ENCODE results near the gene SFI1.

SFI1 gene

DNA sequence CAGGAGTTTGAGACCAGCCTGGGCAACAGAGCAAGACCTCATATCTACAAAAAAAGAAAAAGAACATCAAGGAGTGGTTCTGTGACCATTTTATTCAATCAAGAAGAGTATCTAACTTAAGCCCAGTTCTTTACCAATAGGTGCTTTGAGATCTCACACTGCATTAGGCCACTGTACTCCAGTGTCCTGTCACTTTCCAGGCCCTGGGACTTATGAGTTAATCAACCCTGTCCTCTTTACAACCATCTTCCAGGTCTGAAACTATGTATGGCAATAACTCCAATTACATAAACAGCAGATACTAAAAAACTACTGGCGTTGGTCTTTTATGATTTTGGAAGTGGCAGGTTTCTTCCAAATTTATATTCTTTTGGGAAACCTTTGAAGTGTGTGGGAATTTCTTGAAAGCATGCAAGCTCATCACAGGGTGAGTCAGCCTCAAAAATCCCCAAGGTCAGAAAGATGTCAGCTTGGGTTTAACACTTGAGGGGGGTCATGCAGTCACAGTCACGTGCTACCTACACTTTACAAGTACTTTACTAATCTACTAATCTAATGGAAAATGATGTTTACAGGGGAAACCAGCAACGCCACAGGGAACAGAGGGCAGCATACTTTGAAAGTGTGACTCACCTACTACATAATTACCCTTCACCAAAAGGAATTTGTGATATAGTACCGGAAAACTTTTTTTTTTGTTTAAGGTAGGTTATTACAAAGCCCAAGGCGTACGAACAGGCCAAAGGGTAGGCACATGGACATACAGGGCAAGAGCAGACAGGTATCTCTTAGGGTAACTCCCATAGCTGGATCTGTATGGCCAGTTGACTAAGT, 150.1 kb downstream of the SFI1 start:
- peak; percentile 62 for DNase-seq

- DNase-seq, result no peak
These were observed 150.7 kb downstream of the SFI1 start for GRCh38 chr22:31647066-31647465.

GRCh38 chr22:31647523-31648320, 151.4 kb downstream of the SFI1 start:
- no peak for DNase-seq

DNA sequence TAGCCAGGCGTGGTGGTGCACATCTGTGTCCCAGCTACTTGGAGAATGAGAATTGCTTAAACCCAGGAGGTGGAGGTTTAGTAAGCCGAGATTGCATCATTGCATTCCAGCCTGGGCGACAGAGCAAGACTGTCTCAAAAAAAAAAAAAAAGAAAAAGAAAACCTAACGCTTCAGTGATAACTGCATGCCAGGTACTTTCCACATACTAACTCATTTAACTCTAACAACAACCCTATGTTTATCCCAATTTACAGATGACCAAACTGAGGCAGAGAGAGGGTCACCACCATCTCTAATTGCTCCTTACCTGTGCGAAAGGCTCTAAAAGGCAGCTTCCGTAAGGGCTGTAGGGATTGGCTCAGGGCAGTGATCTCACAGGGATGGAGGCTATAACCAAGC, 154.1 kb downstream of the SFI1 start:
- DNase-seq, result no peak

DNA sequence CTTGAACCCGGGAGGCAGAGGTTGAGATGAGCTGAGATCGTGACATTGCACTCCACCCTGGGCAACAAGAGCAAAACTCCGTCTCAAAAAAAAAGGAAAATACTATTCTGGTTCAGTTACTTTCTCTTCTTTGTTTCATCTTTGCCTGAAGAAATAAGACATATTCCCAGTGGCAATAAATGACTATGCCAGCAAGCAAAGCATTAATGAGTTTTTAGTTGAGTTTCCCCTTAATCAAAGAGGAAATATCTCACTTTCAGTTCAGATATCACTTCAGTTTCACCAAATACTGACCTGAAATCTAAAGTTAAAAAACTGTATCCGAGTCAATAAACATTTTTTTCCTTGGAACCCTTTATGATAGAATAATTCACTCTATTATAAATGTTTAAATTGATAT, 155.3 kb downstream of the SFI1 start:
- no peak for DNase-seq

GRCh38 chr22:31652088-31652487, 155.8 kb downstream of the SFI1 start:
- DNase-seq, result no peak

DNA sequence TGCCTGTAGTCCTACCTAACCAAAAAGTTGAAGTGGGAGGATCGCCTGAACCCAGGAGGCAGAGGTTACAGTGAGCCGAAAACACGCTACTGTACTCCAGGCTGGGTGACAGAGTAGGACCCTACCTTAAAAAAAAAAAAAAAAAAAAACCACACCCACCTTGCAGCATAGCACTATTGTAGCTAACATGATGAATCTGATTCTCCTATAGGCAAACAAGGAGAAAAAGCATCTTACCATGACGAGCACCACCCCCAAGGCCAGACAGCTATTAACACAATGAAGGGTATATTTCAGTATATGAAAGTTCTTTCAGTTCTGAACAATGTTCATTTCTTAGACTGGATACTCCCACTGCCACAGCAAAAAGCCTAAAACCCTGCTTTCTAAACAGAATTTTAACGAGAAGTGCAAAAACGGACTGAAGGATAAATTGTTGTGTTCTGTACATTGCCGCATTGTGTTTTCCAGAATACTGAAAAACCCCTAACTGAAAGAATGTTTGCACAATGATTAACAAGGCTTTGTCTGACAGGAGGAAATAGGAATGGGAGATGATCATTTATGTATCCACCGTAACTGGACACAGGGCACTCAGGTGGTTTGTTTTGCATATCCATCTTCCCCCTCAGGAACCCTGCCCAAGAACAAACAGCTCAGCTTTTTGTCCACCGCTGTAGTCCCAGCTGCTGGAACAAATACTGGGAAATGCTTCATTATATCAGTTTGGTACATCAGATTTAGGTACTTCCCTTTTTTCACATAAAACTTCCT, 156.8 kb downstream of the SFI1 start:
- DNase-seq, result no peak

GRCh38 chr22:31653944-31654343, 157.6 kb downstream of the SFI1 start:
- DNase-seq, result no peak

- DNase-seq, result no peak
These were observed 158.1 kb downstream of the SFI1 start for GRCh38 chr22:31654408-31654807.

DNA sequence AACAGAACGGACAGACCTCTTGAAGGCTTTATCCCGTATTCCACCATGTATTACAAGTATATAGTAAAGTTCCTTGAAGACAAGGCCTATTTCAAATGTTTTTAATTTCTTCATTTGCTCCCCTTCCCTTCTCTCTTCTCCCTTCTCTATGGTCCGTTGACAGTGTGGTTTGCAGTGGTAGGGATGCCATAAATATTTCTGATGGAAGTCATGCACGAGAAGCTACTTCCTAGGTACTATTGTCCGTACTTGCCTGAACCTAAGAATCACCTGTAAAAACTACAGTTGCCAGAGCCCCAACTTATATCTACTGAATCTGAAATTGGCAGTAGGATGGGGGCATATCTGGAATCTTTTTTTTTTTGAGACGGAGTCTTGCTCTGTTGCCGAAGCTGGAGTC, 162.9 kb downstream of the SFI1 start:
- DNase-seq, result no peak

- peak; percentile 68 for DNase-seq
These were observed 164.6 kb downstream of the SFI1 start for GRCh38 chr22:31660860-31661341.

DNA sequence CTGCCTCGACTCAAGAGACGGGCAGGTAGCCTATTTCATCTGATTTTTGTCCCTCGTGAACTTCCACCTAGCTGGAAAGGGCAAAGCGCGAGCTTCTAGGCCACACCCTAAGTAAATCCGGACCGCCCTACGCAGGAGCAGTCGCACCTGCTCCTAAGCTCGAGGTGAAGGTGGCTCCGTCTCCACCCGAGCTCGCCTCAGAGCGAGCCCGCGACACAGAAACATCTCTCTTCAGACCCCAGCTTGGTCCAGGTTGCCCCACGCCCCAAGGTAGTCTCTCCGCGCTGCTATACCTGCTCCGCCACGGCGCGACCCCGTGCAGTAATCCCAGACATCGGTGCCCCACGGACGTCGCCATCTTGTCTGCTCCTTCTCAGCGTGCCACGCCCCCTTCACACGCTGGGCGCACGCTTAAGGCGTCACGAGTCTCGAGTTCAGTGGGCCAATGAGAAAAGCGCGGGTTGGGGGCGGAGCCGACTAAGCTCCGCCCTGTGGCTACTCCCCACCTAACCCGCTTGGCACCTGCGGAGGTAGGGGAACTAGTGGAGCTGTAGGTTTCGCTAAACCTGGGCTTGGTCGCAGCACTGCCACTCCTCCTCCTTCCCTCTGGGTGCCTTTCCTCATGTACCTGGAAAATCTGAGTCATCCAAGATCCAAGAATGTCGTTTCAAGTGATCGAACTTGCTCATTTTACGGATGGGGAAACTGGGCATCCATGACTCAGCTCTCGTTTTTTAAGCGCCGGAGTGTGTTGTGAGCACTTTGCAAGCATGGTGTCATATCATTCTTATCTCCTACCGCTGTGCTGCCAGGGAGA, 165.7 kb downstream of the SFI1 start, which contains the start of gene PISD:
TSS of gene PISD (minus strand) at position 365 of the 817 bp plus-strand sequence. CDS start at position 358, 7 bp downstream.
- peak; percentile 99 for DNase-seq

DNA sequence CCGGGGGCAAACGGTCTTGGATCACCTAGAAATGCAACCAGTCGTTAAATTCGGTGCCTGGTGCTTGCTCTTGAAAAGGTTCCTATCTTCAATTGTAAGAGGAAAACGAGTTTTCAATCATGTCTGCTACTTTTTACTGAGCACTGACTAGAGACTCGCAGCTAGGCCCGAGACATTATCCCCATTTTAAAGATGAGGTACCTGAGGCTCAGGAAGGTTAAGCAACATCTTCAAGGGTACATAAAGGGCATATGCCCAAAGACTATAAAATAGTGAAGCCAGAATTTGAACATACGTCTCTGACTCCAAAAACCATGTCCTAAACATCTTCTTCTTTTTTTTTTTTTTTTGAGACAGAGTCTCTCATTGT, 166.3 kb downstream of the SFI1 start:
- DNase-seq, result no peak

Data from activated CD8-positive, alpha-beta memory T cell treated with anti-CD3 and anti-CD28 coated beads for 24 hours (primary cell).